ENCODE results near the gene RC3H1.
A peak's percentile ranks its signal among the peaks of the same experiment; 100 is the strongest.
"Not testable (repeated sequence)": the region's sequence is repeated elsewhere in the genome, so short reads cannot be mapped to it uniquely, and the experiment has no call there.

Gene RC3H1

DNA sequence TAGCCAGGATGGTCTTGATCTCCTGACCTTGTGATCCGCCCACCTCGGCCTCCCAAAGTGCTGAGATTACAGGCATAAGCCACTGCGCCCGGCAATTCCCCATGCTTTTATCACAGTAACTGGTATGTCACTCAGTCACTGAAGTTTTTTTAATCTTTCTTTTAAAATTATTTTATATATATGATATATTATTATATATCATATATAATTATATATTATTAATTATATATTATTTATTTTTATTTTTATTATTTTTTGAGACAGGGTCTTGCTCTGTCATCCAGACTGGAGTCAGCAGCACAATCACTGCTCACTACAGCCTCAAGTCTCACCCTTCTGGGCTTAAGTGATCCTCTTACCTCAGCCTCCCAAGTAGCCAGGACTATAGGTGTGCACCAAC lies 18.3 kb downstream of the RC3H1 start:
- Mint-ChIP-seq H3K27ac (no peak overlapping the region), H3K4me3 (no peak overlapping the region), H3K36me3 (ENCODE audit: low read depth) (peaks cover 22% of the 10 kb centered on the region), H3K4me1 (peaks cover 26% of the 10 kb centered on the region), H3K27me3 (ENCODE audit: low read depth) (no peaks in the 10 kb centered on the region), H3K9me3 (no peaks in the 10 kb centered on the region)
- TF ChIP-seq, protein P1, sequence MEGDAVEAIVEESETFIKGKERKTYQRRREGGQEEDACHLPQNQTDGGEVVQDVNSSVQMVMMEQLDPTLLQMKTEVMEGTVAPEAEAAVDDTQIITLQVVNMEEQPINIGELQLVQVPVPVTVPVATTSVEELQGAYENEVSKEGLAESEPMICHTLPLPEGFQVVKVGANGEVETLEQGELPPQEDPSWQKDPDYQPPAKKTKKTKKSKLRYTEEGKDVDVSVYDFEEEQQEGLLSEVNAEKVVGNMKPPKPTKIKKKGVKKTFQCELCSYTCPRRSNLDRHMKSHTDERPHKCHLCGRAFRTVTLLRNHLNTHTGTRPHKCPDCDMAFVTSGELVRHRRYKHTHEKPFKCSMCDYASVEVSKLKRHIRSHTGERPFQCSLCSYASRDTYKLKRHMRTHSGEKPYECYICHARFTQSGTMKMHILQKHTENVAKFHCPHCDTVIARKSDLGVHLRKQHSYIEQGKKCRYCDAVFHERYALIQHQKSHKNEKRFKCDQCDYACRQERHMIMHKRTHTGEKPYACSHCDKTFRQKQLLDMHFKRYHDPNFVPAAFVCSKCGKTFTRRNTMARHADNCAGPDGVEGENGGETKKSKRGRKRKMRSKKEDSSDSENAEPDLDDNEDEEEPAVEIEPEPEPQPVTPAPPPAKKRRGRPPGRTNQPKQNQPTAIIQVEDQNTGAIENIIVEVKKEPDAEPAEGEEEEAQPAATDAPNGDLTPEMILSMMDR (IDR thresholded peaks at IDR 0.05; ENCODE audit: unreplicated experiment in 3 of 3): no peak

DNA sequence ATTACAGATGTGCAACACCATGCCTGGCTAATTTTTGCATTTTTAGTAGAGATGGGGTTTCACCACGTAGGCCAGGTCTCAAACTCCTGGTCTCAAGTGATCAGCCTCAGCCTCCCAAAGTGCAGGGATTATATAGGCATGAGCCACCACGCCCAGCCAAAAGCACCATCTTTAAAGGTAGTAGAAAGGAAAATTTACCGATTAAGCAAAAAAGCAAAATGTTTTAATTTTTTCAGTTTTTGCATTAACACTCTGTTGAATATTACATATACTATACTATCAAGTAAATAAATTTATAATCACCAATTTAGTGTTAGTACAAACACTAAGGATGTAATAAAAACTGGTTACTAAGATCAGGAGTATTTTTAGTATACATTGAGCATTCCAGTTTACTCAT lies 20.6 kb downstream of the RC3H1 start:
- H3K4me3 Mint-ChIP-seq: no peak overlapping the region

DNA sequence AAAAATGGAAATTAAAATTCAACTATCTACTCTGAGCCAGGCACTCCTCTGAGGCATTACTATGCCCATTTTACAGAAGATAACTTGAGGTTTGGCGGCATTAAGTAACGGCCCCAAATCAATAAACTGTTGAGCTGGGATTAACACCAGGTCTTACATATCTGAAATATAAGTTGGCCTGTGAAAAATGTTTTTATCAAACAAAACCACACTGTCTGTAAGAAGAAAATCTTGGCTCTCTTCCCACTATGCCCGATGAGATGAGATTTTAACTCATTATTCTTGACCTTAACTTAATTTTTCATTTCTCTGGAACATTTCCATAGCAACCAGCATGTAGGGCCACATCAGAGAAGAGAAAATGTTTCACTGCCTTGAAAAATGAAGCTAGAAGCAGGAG lies 21.8 kb downstream of the RC3H1 start:
- Mint-ChIP-seq H3K36me3 (ENCODE audit: low read depth) (peaks cover 12% of the 10 kb centered on the region), H3K27ac (peak overlapping the region in 2 of 3 experiments; percentile 4 to 56), H3K4me3 (no peak overlapping the region), H3K9me3 (no peaks in the 10 kb centered on the region), H3K27me3 (ENCODE audit: low read depth) (no peaks in the 10 kb centered on the region), H3K4me1 (peaks cover 22% of the 10 kb centered on the region)
- TF ChIP-seq, protein P1 (IDR thresholded peaks at IDR 0.05; ENCODE audit: unreplicated experiment in 3 of 3): no peak

More for the DNA sequence above, 20.6 kb downstream of the RC3H1 start:
- no peaks in the 10 kb centered on the region for H3K27me3 Mint-ChIP-seq (ENCODE audit: low read depth)
- peaks cover 26% of the 10 kb centered on the region for H3K4me1 Mint-ChIP-seq
- TF ChIP-seq, protein P1 (IDR thresholded peaks at IDR 0.05; ENCODE audit: unreplicated experiment in 3 of 3): no peak
- peaks cover 9% of the 10 kb centered on the region for H3K36me3 Mint-ChIP-seq (ENCODE audit: low read depth)
- peak overlapping the region in 1 of 3 experiments; percentile 24 for H3K27ac Mint-ChIP-seq
- H3K9me3 Mint-ChIP-seq: no peaks in the 10 kb centered on the region

DNA sequence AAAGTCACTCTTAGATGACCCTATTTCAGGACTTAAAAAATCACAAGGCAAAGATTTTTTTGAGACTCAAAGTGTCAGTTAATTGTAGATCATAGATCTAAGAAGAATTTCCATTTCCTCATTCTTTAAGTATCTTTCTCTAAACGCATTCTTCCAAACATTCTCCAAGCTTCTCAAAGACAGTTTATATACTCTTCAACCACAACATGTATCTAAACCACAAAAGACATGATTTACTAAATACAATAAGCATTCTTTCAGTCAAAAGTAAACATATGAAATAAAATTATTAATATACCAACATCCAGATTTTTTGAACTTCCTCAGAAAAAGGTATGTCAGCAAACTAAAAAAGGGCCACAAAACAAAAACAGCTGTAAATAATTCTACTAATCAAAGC lies 24.4 kb downstream of the RC3H1 start:
- no peaks in the 10 kb centered on the region for H3K9me3 Mint-ChIP-seq
- H3K27ac Mint-ChIP-seq: no peak overlapping the region
- H3K4me3 Mint-ChIP-seq: no peak overlapping the region
- H3K4me1 Mint-ChIP-seq: peaks cover 16% of the 10 kb centered on the region
- TF ChIP-seq, protein P1 (IDR thresholded peaks at IDR 0.05; ENCODE audit: unreplicated experiment in 3 of 3): no peak
- H3K36me3 Mint-ChIP-seq (ENCODE audit: low read depth): peaks cover 12% of the 10 kb centered on the region
- H3K27me3 Mint-ChIP-seq (ENCODE audit: low read depth): no peaks in the 10 kb centered on the region

DNA sequence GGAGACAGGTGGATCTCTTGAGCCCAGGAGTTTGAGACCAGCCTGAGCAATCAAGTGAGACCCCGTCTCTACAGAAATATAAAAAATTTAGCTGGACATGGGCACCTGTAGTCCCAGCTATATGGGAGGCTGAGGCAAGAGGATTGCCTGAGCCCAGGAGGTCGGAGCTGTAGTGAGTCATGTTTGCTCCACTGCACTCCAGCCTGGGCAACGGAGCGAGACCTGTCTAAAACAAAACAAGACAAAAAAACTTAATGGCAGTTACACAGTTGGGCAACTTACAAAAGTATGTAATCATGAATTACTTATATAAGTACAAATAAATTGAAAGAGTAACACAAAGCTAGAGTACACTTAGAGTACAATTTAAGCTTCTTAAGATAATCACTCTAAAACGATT lies 25.2 kb downstream of the RC3H1 start:
- Mint-ChIP-seq H3K4me1 (peaks cover 12% of the 10 kb centered on the region), H3K27me3 (ENCODE audit: low read depth) (no peaks in the 10 kb centered on the region), H3K36me3 (ENCODE audit: low read depth) (peaks cover 20% of the 10 kb centered on the region), H3K27ac (no peak overlapping the region), H3K4me3 (no peak overlapping the region), H3K9me3 (no peaks in the 10 kb centered on the region)
- TF ChIP-seq, protein P1 (IDR thresholded peaks at IDR 0.05; ENCODE audit: unreplicated experiment in 3 of 3): no peak

DNA sequence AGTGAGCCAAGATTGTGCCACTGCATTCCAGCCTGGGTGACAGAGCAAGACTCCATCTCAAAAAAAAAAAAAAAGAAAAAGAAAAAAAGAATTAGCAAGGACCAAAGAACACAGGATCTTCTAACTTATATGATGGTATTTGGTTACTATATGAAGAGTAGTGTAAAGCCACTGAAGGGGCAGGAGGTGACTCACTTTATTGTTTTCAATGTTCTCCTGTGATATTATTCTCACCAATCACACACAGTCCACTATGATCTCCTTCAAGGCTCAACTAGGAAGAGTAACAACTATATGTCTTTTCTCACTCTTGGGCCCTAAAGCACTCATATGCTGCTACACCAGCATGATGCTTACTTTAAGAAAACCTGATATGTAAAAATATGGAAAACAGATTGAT lies 26.7 kb downstream of the RC3H1 start:
- Mint-ChIP-seq H3K9me3 (no peaks in the 10 kb centered on the region), H3K4me3 (no peak overlapping the region), H3K27me3 (ENCODE audit: low read depth) (no peaks in the 10 kb centered on the region), H3K36me3 (ENCODE audit: low read depth) (peaks cover 32% of the 10 kb centered on the region), H3K27ac (no peak overlapping the region), H3K4me1 (peaks cover 3% of the 10 kb centered on the region)
- TF ChIP-seq, protein P1 (IDR thresholded peaks at IDR 0.05; ENCODE audit: unreplicated experiment in 3 of 3): no peak

DNA sequence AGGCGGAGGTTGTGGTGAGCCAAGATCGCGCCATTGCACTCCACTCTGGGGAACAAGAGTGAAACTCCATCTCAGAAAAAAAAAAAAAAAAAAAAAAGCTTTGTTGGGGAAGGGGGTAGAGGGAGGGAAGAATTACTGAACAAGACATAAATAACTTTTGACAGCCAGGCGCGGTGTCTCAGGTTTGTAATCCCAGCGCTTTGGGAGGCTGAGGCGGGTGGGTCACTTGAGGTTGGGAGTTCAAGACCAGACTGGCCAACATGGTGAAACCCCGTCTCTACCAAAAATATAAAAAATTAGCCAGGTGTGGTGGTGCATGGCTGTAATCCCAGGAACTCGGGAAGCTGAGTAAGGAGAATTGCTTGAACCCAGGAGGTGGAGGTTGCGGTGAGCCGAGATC lies 28.2 kb downstream of the RC3H1 start:
- not testable (repeated sequence) for H3K4me3 Mint-ChIP-seq; H3K4me1 Mint-ChIP-seq; H3K27me3 Mint-ChIP-seq (ENCODE audit: low read depth); H3K9me3 Mint-ChIP-seq; H3K27ac Mint-ChIP-seq
- H3K36me3 Mint-ChIP-seq (ENCODE audit: low read depth): peaks cover 38% of the 10 kb centered on the region
